GM18517 (cell line): ENCODE measurements around the gene PXMP4.
"Not testable (repeated sequence)": the region's sequence is repeated elsewhere in the genome, so short reads cannot be mapped to it uniquely, and the experiment has no call there.

Experiments
- ATAC-seq: cut with Tn5 transposase; IDR thresholded peaks from one replicate; pipeline ENCODE4 v1.9.1; 2021; ENCODE audit warnings: mild to moderate bottlenecking, moderate library complexity; ENCODE audit not compliant: unreplicated experiment

PXMP4 gene

GRCh38 chr20:33704197-33704924 lies 15.7 kb downstream of the PXMP4 start:
- ATAC-seq = no peak

- ATAC-seq = no peak
Observed at GRCh38 chr20:33703498-33704137, 16.5 kb downstream of the PXMP4 start.

DNA sequence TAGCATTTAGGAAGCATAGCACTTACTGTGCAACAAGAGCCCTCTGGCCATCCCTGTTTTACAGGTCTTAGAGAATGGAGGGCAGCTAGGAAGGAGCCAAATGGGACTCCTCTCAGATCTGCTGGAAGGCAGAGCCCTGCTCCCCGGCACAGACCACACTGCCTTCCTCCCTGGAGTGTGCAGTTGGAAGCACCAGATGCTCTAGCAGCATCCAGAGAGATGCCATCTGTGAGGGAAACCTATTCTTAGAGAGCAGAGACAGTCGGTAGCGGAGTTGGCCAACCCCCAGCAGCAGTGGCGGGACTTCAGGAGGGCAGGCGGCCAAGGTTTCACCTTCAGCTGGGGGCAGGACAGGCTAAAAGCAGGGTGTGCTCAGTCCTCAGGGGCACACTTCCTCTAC lies 17.2 kb downstream of the PXMP4 start:
- no peak for ATAC-seq

DNA sequence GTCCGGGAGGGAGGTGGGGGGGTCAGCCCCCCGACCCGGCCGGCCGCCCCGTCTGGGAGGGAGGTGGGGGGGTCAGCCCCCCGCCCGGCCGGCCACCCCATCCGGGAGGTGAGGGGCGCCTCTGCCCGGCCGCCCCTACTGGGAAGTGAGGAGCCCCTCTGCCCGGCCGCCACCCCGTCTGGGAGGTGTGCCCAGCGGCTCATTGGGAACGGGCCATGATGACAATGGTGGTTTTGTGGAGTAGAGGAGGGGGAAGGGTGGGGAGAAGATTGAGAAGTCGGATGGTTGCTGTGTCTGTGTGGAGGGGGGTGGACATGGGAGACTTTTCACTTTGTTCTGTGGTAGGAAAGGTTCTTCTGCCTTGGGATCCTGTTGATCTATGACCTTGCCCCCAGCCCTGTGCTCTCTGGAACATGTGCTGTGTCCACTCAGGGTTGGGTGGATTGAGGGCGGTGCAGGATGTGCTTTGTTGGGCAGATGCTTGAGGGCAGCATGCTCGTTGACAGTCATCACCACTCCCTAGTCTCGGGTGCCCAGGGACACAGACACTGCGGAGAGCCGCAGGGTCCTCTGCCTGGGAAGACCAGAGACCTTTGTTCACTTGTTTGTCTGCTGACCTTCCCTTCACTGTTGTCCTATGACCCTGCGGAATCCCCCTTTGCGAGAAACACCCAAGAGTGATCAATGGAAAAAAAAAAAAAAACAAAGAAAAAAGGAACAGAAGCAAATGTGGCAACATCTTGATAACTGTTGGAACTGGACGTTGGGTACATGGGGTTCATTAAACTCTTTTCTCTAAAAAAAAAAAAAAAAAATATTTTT lies 18.3 kb downstream of the PXMP4 start:
- ATAC-seq = no peak

DNA sequence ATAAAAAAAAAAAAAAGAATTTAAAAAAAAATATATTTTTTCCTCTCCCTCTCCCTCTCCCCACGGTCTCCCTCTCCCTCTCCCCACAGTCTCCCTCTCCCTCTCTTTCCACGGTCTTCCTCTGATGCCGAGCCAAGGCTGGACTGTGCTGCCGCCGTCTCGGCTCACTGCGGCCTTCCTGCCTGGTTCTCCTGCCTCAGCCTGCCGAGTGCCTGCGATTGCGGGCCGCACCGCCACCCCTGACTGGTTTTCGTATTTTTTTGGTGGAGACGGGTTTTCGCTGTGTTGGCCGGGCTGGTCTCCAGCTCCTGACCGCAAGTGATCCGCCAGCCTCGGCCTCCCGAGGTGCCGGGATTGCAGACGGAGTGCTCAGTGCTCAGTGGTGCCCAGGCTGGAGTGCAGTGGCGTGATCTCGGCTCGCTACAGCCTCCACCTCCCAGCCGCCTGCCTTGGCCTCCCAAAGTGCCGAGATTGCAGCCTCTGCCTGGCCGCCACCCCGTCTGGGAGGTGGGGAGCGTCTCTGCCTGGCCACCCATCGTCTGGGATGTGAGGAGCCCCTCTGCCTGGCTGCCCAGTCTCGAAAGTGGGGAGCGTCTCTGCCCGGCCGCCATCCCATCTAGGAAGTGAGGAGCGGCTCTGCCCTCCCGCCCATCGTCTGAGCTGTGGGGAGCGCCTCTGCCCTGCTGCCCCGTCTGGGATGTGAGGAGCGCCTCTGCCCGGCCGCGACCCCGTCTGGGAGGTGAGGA lies 19.2 kb downstream of the PXMP4 start:
- not testable (repeated sequence) for ATAC-seq

DNA sequence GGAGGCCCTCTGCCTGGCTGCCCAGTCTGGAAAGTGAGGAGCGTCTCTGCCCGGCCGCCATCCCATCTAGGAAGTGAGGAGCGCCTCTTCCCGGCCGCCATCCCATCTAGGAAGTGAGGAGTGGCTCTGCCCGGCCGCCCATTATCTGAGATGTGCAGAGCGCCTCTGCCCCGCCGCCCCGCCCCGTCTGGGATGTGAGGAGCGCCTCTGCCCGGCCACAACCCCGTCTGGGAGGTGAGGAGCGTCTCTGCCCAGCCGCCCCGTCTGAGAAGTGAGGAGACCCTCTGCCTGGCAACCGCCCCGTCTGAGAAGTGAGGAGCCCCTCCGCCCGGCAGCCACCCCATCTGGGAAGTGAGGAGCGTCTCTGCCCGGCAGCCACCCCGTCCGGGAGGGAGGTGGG lies 21.1 kb downstream of the PXMP4 start:
- ATAC-seq = not testable (repeated sequence)

DNA sequence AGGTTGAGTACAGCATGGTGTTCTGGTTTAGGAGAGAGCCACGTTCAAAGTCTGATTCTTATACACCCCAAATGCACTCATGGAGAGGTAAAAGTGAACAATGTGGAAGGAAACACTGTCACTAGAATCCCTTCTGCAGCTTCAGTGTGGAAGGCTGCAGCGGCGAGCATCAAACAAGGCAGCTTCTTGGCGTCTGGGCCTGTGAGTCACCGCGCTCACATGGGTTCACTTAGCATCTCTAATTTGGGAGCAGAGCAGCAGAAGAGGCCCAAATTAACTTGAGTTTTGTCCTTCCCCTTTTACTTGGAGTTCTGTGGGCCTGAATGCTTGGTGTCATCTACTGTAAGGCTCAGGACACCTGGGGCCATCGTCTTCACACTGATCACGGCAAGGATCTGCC lies 23.0 kb downstream of the PXMP4 start:
- ATAC-seq = no peak

GRCh38 chr20:33696448-33696847 lies 23.7 kb downstream of the PXMP4 start:
- no peak for ATAC-seq

DNA sequence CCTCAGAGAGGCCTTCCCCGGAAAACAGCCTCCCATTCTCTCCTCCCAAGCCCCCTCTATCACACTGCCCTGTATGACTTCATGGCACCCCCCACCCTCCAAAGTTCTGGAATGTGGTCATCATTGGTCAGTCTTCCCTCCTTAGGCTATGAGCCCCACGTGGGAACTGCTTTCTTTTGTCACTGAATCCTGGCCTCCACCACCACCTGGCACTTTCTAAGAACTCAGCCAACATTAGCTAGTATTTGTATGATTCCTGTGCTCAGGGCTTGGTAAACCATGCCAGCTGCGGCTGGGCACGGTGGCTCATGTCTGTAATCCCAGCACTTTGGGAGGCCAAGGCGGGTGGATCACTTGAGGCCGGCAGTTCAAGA lies 25.5 kb downstream of the PXMP4 start:
- no peak for ATAC-seq

GRCh38 chr20:33693741-33694638 lies 26.1 kb downstream of the PXMP4 start:
- no peak for ATAC-seq

- no peak for ATAC-seq
Observed at GRCh38 chr20:33693289-33693688, 26.8 kb downstream of the PXMP4 start.

DNA sequence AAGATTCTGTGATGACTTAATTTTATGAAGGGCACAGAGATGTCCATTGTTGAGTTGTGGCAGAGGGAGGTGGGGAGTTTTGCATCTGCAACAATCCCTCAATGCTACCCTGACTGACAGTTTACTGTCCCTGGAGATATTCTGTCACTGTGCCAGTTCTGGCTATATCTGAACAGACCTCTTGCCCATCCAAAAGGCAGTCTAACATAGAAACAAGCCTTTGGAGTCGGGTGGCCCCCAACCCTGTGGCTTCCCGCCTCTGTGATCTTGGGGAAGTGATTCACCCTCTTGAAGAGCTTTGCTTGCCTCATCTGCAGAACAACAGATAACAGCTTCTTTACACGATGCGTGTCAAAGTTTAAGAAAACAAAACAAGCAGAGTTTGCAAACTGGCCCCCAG lies 30.1 kb downstream of the PXMP4 start:
- no peak for ATAC-seq

GRCh38 chr20:33689493-33689892 lies 30.6 kb downstream of the PXMP4 start:
- no peak for ATAC-seq

DNA sequence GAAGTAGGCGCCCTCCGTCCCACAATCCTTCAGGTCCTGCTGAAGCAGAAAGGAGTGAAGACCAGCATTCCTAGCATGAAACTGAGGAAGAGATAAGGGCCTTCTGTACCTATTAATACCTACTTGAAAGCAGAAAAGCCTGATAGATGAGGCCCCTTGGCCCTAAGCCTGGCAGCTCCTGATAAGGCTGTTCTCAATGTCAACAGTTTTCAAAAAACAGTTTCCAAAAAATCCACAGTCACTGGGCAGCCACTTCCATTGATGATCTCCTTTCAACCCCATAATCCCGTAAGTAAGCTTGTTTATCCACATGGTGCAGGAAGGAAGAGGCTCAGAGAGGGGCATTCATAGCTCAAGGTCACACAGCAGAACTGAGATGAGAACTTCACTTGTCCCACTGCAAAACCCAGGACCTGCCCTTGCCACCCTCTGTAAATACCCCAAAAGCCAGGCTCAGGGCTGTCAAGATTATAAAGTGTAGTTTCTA lies 31.1 kb downstream of the PXMP4 start:
- no peak for ATAC-seq

- no peak for ATAC-seq
Observed at GRCh38 chr20:33687993-33688937, 31.8 kb downstream of the PXMP4 start.

DNA sequence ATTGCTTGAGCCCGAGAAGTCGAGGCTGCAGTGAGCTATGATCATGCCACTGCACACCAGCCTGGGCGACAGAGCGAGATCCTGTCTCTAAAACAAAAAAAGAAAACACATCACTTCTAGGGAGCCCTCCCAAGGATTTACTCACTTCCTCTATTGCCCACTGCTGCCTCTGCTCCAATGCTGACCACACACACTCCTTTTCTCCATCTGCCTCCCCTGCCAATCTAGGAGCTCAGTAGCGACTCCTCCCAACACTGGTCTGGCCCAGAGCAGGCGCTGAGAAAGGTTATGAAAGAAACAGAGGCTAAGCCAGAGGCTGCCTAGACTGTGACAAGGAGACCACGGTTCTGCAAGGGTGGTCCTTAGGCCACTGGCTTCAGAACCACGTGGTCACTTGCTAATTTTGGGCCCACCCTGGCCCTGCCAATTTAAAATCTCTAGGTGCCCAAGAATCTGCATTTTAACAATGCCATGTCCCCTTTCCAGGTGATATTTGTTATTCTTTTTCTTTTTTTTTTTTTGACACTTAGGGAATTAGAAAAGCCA lies 32.7 kb downstream of the PXMP4 start:
- ATAC-seq = no peak

DNA sequence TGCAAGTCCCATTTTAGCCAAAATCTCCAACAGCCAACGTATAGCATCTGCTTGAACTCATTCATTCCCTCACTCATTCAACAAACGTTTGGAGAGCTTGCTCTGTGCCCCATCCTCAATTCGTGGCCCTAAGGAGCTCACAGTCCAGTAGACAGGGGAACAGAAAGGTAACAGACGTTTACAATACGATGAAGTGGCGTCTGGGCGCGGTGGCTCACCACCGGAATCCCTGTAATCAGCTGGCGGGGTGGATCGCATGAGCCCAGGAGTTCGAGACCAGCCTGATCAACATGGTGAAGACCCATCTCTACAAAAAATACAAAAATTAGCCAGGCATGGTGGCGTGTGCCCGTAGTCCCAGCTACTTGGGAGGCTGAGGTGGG lies 33.1 kb downstream of the PXMP4 start:
- ATAC-seq = no peak

GRCh38 chr20:33686100-33686983 lies 33.8 kb downstream of the PXMP4 start, which contains the start of gene E2F1:
E2F1 (minus strand) TSS chr20:33686385; CDS start chr20:33686264, 121 bp downstream.
- peak; percentile 58 for ATAC-seq
